HL-60/S4 treated with retinoic acid at 250 ng/mL for 4 days and 3 days (cell line): ENCODE data around the gene ACHE.

ENCODE experiments used
- in situ Hi-C: fragments of 300-500 bp; cut with MboI; formaldehyde crosslinking; loops from 2 replicates; pipeline ENCODE4 v1.7.0; 2022; ENCODE audit warnings: low sequenced_read_pairs

The ACHE gene

GRCh38 chr7:100897772-100898454 lies 2.2 kb upstream of the ACHE start:
- in situ Hi-C loops: loop anchor here (25.0 kb wide), 1 partner anchor 389 kb away; no protein-coding TSS in a partner anchor

- in situ Hi-C loops: loop anchor here (25.0 kb wide), 1 partner anchor 390 kb away; no protein-coding TSS in a partner anchor
These were observed 1.3 kb upstream of the ACHE start for GRCh38 chr7:100896732-100897608.

GRCh38 chr7:100895956-100896731 lies 456 bp upstream of the ACHE start:
- in situ Hi-C loops: loop anchor here (25.0 kb wide), 1 partner anchor 391 kb away; no protein-coding TSS in a partner anchor

GRCh38 chr7:100894860-100895700 lies 608 bp downstream of the ACHE start:
- in situ Hi-C loops: loop anchor here (25.0 kb wide), 1 partner anchor 392 kb away; no protein-coding TSS in a partner anchor

- in situ Hi-C loops: loop anchor here (25.0 kb wide), 1 partner anchor 393 kb away; no protein-coding TSS in a partner anchor
These were observed 1.6 kb downstream of the ACHE start for GRCh38 chr7:100893910-100894721.

- in situ Hi-C loops: loop anchor here (25.0 kb wide), 1 partner anchor 394 kb away; no protein-coding TSS in a partner anchor
These were observed 2.3 kb downstream of the ACHE start for GRCh38 chr7:100893318-100893895.

- in situ Hi-C loops: loop anchor here (25.0 kb wide), 1 partner anchor 395 kb away; no protein-coding TSS in a partner anchor
These were observed 3.0 kb downstream of the ACHE start for GRCh38 chr7:100892364-100893317.

- in situ Hi-C loops: loop anchor here (25.0 kb wide), 1 partner anchor 396 kb away; no protein-coding TSS in a partner anchor
These were observed 4.0 kb downstream of the ACHE start for GRCh38 chr7:100891568-100892247.

GRCh38 chr7:100890653-100891567 lies 4.8 kb downstream of the ACHE start:
- in situ Hi-C loops: loop anchor here (25.0 kb wide), 1 partner anchor 396 kb away; no protein-coding TSS in a partner anchor

GRCh38 chr7:100888988-100889750 lies 6.5 kb downstream of the ACHE start, which contains the start of gene UFSP1:
Gene UFSP1, minus strand, starts transcription at chr7:100889715. Its CDS starts 444 bp downstream, at chr7:100889271.
- in situ Hi-C loops: loop anchor here (25.0 kb wide), 1 partner anchor 398 kb away; no protein-coding TSS in a partner anchor

- in situ Hi-C loops: loop anchor here (25.0 kb wide), 1 partner anchor 399 kb away; no protein-coding TSS in a partner anchor
These were observed 7.2 kb downstream of the ACHE start for GRCh38 chr7:100888291-100888987.

- in situ Hi-C loops: loop anchor here (25.0 kb wide), 1 partner anchor 400 kb away; no protein-coding TSS in a partner anchor
These were observed 8.0 kb downstream of the ACHE start for GRCh38 chr7:100887516-100888290.

- in situ Hi-C loops: loop anchor here (25.0 kb wide), 1 partner anchor 400 kb away; no protein-coding TSS in a partner anchor
These were observed 8.7 kb downstream of the ACHE start for GRCh38 chr7:100886936-100887515.
